Esophagus squamous epithelium (tissue), 4 donors: ENCODE results near the gene DRD2.

Experiments used
- POLR2A ChIP-seq, 4 donors: fragments of 450-650 bp; IDR thresholded peaks; one replicate each; pipeline ENCODE4 v1.6.1; 2017; ENCODE audit warnings: antibody characterized with exemption in 4 of 4, mild to moderate bottlenecking in 4 of 4, moderate library complexity in 3 of 4
- TF ChIP-seq, protein P1 (sequence below), 6 experiments: fragments of 450-650 bp in 4 of 6; fragments of 200-600 bp in 2 of 6; sonication (generic) in 2 of 6; IDR thresholded peaks; one replicate each; pipeline ENCODE4 v1.5.1; 2016 to 2019; ENCODE audit warnings: antibody characterized with exemption in 6 of 6, mild to moderate bottlenecking in 4 of 6, moderate library complexity in 4 of 6

DNA sequence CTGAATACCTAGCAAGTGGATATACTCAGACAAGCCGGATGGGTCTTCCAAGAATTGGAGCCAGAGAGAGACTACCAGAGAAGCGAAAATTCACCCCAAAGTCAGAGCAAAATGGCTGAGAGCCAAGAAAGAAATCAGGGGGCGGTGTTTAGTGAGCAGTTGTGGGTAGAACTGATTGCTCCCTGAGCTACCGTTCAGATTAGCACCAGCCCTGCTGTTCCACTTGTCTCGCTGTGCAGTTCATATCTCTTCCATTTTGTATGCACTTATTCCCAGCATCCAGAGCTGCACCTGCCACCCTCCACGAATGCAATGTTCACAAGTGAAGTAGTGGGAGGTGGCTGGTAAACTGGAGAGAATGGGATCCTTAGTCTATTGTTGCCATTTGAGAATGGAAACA is 25.5 kb downstream of the DRD2 start:
- TF ChIP-seq, protein P1, sequence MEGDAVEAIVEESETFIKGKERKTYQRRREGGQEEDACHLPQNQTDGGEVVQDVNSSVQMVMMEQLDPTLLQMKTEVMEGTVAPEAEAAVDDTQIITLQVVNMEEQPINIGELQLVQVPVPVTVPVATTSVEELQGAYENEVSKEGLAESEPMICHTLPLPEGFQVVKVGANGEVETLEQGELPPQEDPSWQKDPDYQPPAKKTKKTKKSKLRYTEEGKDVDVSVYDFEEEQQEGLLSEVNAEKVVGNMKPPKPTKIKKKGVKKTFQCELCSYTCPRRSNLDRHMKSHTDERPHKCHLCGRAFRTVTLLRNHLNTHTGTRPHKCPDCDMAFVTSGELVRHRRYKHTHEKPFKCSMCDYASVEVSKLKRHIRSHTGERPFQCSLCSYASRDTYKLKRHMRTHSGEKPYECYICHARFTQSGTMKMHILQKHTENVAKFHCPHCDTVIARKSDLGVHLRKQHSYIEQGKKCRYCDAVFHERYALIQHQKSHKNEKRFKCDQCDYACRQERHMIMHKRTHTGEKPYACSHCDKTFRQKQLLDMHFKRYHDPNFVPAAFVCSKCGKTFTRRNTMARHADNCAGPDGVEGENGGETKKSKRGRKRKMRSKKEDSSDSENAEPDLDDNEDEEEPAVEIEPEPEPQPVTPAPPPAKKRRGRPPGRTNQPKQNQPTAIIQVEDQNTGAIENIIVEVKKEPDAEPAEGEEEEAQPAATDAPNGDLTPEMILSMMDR (IDR thresholded peaks at IDR 0.05) = no peak
- TF ChIP-seq POLR2A (IDR thresholded peaks at IDR 0.05) = no peak
